ENCODE data around the gene SMIM45.

The SMIM45 gene

DNA sequence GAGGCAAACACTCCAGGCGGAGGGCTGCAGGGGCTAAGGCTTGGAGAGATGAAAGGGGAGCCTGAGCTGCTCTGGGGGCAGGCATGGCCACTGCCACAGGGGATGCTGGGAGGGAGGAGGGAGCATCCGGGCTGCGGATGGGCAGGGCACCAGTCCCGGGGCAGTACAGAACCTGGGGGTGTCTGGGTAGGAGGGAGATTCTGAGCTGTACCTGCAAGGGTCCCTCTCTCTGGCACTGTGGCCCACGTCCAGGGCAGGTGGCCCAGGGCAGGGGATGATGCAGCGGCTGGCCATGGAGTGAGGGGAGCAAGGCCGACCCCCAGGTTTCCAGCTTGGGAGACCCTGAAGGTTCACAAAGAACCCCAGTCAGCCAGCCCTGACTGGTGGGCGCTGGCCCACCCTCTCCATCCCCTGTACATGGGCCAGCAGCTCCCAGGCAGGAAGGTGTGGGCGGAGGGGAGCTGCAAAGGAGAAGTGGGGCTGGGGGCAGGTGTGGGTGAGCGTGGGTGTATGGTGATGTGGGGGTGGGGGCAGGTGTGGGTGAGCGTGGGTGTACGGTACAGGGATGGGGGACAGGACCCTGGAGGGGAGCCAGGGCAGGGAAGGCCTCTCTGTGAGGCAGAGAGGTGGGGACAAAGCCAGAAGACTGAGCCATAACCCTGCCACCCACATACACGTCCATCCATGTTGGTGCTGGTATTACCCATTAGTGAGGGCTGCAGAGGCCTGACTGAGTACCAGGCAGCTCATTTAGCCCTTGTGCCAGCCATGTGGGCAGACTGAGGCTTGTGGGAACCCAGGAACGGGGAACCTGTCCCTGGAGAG is 23.1 kb upstream of the SMIM45 start:
- no peaks in the 10 kb centered on the region for H3K36me3 ChIP-seq (ENCODE audit: insufficient read depth, low read length)
- no peak overlapping the region for H3K27ac ChIP-seq (ENCODE audit: low read depth, low read length)
- H3K4me1 ChIP-seq (ENCODE audit: insufficient read depth, low read length): no peaks in the 10 kb centered on the region
- no peak overlapping the region for H3K4me3 ChIP-seq (ENCODE audit: low read depth in 1 of 2, low read length in 2 of 2)
- H3K9me3 ChIP-seq (ENCODE audit: low read length): no peaks in the 10 kb centered on the region
- H3K9ac ChIP-seq (ENCODE audit: low read length): no peak overlapping the region
- peaks cover 9 to 24% of the 10 kb centered on the region in 2 donors for H3K27me3 ChIP-seq (ENCODE audit: control insufficient read depth in 1 of 2, insufficient read depth in 2 of 2, low read length in 2 of 2)

DNA sequence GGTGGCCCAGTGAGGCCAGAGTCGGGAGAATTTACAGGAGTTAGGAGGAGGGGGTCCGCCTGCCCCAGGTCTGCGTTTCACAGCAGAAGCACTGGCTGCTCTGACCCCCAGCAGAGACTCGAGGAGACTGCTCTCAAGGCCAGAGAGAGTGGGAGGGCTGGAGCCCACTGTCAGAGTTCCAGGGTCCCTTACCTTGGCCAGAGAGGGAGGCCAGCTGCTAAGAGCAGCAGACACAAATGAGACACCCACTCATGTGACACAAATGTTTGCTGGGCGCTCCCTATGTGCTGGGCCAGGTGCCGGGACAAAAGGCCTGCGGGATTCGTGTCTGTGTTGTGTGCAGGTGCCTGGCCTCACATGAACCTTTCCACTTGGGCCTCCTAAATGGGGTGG is 22.5 kb upstream of the SMIM45 start:
- H3K36me3 ChIP-seq (ENCODE audit: insufficient read depth, low read length): no peaks in the 10 kb centered on the region
- no peaks in the 10 kb centered on the region for H3K4me1 ChIP-seq (ENCODE audit: insufficient read depth, low read length)
- no peak overlapping the region for H3K4me3 ChIP-seq (ENCODE audit: low read depth in 1 of 2, low read length in 2 of 2)
- H3K27ac ChIP-seq (ENCODE audit: low read depth, low read length): no peak overlapping the region
- no peaks in the 10 kb centered on the region for H3K9me3 ChIP-seq (ENCODE audit: low read length)
- H3K9ac ChIP-seq (ENCODE audit: low read length): no peak overlapping the region
- peaks cover 9 to 24% of the 10 kb centered on the region in 2 donors for H3K27me3 ChIP-seq (ENCODE audit: control insufficient read depth in 1 of 2, insufficient read depth in 2 of 2, low read length in 2 of 2)

DNA sequence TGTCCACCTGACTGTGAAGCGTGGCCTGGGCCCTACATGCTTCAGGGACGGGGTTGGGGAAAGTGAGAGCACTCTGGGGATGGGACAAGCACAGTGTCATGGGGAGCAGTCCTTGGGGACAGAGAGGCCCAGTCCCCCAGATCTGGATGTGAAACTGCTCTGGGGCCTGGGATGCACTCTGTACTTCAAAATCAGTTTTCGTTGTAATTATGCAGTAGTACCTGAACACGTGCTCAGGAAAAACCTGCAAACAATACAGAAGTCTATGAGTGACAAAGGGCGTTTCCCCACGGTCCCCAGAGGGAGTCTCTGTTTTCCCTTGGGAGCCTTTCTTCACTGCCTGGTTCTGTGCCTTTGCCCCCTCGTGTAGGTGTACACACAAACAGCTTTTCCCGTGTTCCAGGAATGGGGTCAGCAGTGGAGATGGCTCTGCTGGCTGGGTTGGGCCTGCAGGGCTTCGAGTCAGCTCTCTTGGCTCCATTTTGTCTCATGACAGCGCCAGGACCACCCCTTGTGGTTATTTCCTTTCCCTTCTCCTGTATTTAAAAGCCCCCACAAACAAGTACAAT is 20.2 kb upstream of the SMIM45 start:
- Histone ChIP-seq H3K27me3 (ENCODE audit: control insufficient read depth in 1 of 2, insufficient read depth in 2 of 2, low read length in 2 of 2) (peaks cover 0 to 5% of the 10 kb centered on the region in 2 donors), H3K27ac (ENCODE audit: low read depth, low read length) (no peak overlapping the region), H3K36me3 (ENCODE audit: insufficient read depth, low read length) (no peaks in the 10 kb centered on the region), H3K9me3 (ENCODE audit: low read length) (no peaks in the 10 kb centered on the region), H3K9ac (ENCODE audit: low read length) (no peak overlapping the region), H3K4me3 (ENCODE audit: low read depth in 1 of 2, low read length in 2 of 2) (no peak overlapping the region), H3K4me1 (ENCODE audit: insufficient read depth, low read length) (no peaks in the 10 kb centered on the region)

DNA sequence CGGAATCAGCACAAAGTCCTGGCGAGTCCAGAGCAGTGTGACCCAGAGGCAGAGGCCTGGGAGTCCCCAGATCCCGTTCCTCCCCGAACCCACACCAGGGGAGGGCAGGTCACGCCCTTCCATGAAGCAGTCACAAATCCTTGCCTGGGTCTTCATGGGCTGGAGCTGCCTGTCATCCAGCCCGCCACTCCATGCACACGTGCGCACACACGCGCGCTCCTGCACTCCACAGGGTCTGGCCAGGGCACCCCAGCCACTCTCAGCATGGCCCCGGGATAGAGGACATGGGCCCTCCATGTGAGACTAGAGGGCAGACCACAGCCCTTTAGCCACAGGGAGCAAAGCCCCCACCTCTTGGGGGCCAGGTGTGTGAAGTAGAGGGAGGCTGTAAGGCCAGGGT is 19.6 kb upstream of the SMIM45 start:
- Histone ChIP-seq H3K9ac (ENCODE audit: low read length) (no peak overlapping the region), H3K4me1 (ENCODE audit: insufficient read depth, low read length) (no peaks in the 10 kb centered on the region), H3K9me3 (ENCODE audit: low read length) (no peaks in the 10 kb centered on the region), H3K36me3 (ENCODE audit: insufficient read depth, low read length) (no peaks in the 10 kb centered on the region), H3K27ac (ENCODE audit: low read depth, low read length) (no peak overlapping the region), H3K4me3 (ENCODE audit: low read depth in 1 of 2, low read length in 2 of 2) (no peak overlapping the region), H3K27me3 (ENCODE audit: control insufficient read depth in 1 of 2, insufficient read depth in 2 of 2, low read length in 2 of 2) (no peaks in the 10 kb centered on the region)

DNA sequence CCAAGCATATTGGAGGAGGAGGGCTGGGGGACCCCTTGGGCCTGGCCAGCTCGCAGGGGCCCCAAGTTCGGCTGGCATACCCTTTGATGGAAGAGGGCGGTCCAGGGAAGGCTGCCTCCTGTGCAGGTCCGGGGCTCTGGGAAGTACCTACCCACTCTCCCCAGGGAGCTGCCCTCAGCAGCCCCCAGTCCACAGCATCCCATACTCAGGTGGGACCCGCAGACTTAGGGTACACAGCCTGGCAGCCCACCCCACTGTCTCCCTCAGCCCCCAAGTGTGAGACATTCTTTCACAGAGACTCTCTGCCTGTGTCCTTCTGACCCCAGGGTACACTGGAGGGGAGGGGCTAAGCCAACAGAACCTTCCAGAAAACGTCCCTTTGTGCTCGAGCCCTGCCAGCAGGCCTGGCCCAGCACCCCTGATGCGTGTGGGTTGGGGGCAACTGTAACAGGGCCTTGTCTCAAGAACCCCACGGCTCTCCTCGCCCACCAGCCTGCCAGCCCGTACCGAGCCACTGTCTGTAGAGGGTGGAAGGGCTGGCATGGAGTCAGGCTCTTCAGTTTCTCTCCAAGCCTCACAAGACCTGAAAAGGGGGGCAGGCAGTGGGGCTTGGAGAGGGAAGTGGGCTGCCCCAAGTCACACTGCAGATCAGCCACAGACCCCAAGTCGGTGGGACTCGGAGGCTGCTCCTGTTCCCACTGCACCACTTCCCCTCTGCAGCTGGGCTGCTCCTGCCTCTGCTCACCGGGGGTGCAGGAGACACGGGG is 18.4 kb upstream of the SMIM45 start:
- Histone ChIP-seq H3K4me3 (ENCODE audit: low read depth in 1 of 2, low read length in 2 of 2) (no peak overlapping the region), H3K27me3 (ENCODE audit: control insufficient read depth in 1 of 2, insufficient read depth in 2 of 2, low read length in 2 of 2) (no peaks in the 10 kb centered on the region), H3K4me1 (ENCODE audit: insufficient read depth, low read length) (peaks cover under 1% of the 10 kb centered on the region), H3K9ac (ENCODE audit: low read length) (no peak overlapping the region), H3K27ac (ENCODE audit: low read depth, low read length) (no peak overlapping the region), H3K36me3 (ENCODE audit: insufficient read depth, low read length) (no peaks in the 10 kb centered on the region), H3K9me3 (ENCODE audit: low read length) (no peaks in the 10 kb centered on the region)

DNA sequence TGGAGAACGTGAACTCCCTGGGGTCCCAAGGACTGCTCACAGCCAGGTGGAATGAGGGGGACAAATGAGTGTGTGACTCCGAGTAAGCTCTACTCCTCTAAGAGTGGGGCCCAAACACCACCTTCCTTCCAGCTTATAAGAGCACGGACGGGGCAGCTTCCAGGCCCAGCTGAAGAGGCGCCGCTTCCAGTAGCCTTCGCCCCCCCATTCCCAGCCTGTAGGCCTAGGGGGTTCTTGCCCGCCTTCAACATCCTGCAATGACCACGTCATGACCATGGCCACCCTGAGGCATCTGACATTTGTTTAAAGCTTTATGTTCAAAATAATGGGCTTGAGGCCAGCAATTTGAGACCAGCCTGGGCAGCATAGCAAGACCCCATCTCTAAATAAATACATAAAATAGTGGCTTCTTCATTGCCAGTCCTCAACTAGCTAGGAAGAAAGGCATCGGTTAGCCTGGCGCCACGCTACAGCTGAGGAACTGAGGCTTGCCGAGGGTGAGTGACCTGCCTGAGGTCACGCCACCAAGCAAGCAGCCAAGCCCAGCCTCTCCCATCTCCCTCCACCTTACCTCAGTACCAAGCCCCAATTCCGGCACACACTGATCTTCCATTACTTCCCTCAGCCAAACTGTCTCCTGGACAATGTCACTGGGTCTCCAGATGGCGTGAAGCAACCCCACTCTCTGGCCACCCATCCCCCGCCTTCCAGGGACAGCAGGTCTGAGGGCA is 17.5 kb upstream of the SMIM45 start:
- Histone ChIP-seq H3K36me3 (ENCODE audit: insufficient read depth, low read length) (no peaks in the 10 kb centered on the region), H3K9ac (ENCODE audit: low read length) (no peak overlapping the region), H3K9me3 (ENCODE audit: low read length) (no peaks in the 10 kb centered on the region), H3K4me3 (ENCODE audit: low read depth in 1 of 2, low read length in 2 of 2) (no peak overlapping the region), H3K27ac (ENCODE audit: low read depth, low read length) (no peak overlapping the region), H3K4me1 (ENCODE audit: insufficient read depth, low read length) (peaks cover 8% of the 10 kb centered on the region), H3K27me3 (ENCODE audit: control insufficient read depth in 1 of 2, insufficient read depth in 2 of 2, low read length in 2 of 2) (no peaks in the 10 kb centered on the region)

DNA sequence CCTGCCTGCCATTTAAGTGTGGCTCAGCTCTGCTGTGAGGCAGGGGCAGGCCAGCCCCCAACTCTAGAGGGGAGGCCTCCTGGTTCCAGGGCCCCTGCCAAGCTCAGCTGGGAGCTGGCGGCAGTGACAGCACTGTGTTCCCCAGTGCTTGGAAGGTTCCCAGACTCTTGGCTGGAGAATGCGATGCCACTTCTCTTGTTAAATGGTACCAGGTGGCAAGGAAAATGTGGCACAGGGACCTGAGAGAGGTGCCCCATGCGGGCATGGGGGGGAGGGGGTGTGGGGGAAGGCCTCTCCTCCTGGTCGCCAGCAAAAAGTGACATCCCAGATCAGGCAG is 17.0 kb upstream of the SMIM45 start:
- Histone ChIP-seq H3K27ac (ENCODE audit: low read depth, low read length) (no peak overlapping the region), H3K9me3 (ENCODE audit: low read length) (no peaks in the 10 kb centered on the region), H3K36me3 (ENCODE audit: insufficient read depth, low read length) (no peaks in the 10 kb centered on the region), H3K4me3 (ENCODE audit: low read depth in 1 of 2, low read length in 2 of 2) (no peak overlapping the region), H3K9ac (ENCODE audit: low read length) (no peak overlapping the region), H3K27me3 (ENCODE audit: control insufficient read depth in 1 of 2, insufficient read depth in 2 of 2, low read length in 2 of 2) (no peaks in the 10 kb centered on the region), H3K4me1 (ENCODE audit: insufficient read depth, low read length) (peaks cover 8% of the 10 kb centered on the region)

DNA sequence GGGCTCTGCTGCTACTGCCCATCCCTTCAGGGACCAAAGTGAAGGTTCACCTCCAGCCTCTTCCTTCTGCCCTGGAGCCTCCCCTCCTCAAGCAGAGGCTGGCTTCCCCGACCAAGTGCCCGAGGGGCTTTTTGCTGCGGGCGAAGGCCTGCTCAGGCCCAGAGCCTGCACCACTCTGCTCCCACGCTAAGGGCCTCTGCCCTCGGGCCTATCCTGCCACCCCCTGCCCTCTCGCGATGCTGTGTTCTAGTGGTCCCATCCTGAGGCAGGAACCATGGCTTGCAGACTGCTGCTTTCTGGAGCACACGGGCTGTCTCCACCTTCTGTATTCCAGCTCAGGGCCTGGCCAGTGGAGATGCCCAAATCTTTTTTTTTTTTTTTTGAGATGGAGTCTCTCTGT is 16.4 kb upstream of the SMIM45 start:
- H3K9ac ChIP-seq (ENCODE audit: low read length): no peak overlapping the region
- no peaks in the 10 kb centered on the region for H3K27me3 ChIP-seq (ENCODE audit: control insufficient read depth in 1 of 2, insufficient read depth in 2 of 2, low read length in 2 of 2)
- H3K4me3 ChIP-seq (ENCODE audit: low read depth in 1 of 2, low read length in 2 of 2): no peak overlapping the region
- H3K36me3 ChIP-seq (ENCODE audit: insufficient read depth, low read length): no peaks in the 10 kb centered on the region
- H3K9me3 ChIP-seq (ENCODE audit: low read length): no peaks in the 10 kb centered on the region
- no peak overlapping the region for H3K27ac ChIP-seq (ENCODE audit: low read depth, low read length)
- peaks cover 8% of the 10 kb centered on the region for H3K4me1 ChIP-seq (ENCODE audit: insufficient read depth, low read length)

DNA sequence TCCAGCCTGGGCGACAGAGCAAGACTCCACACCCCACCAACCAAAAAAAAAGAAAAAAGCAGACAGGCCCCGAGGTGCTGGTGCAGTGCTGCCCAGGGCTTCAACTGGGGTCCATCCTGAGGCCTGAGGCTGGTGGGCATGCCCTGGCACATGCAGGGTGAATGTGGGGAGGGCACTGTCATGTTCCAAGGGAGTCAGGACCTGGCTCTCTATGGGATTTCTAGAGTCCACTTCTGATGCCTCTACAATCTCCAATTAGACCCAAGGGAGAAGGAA is 15.1 kb upstream of the SMIM45 start:
- Histone ChIP-seq H3K9ac (ENCODE audit: low read length) (no peak overlapping the region), H3K27me3 (ENCODE audit: control insufficient read depth in 1 of 2, insufficient read depth in 2 of 2, low read length in 2 of 2) (no peaks in the 10 kb centered on the region), H3K9me3 (ENCODE audit: low read length) (no peaks in the 10 kb centered on the region), H3K4me1 (ENCODE audit: insufficient read depth, low read length) (peaks cover 14% of the 10 kb centered on the region), H3K36me3 (ENCODE audit: insufficient read depth, low read length) (no peaks in the 10 kb centered on the region), H3K27ac (ENCODE audit: low read depth, low read length) (no peak overlapping the region), H3K4me3 (ENCODE audit: low read depth in 1 of 2, low read length in 2 of 2) (no peak overlapping the region)

DNA sequence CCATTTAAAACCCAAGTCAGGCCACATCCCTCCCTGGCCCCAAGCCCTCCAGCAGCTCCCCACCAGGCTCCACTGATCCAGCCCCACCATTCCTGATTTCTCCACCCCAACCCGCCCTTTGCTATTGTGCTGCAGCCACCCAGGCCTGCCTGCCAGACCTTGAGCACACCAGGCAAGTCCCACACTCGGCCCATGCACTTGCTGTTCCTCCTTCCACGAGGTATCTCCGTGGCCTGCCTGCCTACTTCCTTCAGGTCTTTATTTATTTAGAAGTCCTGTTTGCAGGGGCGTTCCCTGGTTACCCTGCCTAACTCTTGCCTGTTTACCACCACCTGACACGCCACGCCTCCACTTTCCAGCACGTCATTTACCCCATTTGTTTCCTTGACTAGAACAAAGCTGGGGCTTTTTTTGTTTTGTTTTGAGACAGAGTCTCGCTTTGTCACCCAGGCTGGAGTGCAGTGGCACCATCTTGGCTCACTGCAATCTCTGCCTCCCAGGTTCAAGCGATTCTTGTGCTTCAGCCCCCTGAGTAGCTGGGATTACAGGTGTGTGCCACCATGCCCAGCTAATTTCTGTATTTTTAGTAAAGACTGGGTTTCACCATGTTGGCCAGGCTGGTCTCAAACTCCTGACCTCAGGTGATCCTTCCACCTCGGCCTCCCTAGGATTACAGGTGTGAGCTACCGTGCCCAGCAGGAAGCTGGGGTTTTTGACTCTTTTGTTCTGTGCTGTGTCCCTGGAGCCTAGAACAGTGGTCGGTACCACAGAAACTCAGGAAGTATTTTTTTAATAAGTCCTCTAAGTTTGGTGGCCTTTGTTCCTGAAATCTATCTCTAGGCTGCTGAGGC is 11.7 kb upstream of the SMIM45 start:
- no peaks in the 10 kb centered on the region for H3K27me3 ChIP-seq (ENCODE audit: control insufficient read depth in 1 of 2, insufficient read depth in 2 of 2, low read length in 2 of 2)
- H3K36me3 ChIP-seq (ENCODE audit: insufficient read depth, low read length): no peaks in the 10 kb centered on the region
- H3K27ac ChIP-seq (ENCODE audit: low read depth, low read length): no peak overlapping the region
- no peaks in the 10 kb centered on the region for H3K9me3 ChIP-seq (ENCODE audit: low read length)
- H3K4me1 ChIP-seq (ENCODE audit: insufficient read depth, low read length): peaks cover 14% of the 10 kb centered on the region
- H3K4me3 ChIP-seq (ENCODE audit: low read depth in 1 of 2, low read length in 2 of 2): no peak overlapping the region
- no peak overlapping the region for H3K9ac ChIP-seq (ENCODE audit: low read length)

Data from muscle layer of colon (tissue), 2 donors.